Keratinocyte (primary cell): ENCODE data around the gene AEN. TPM values are rescaled to one million over a fixed set of nuclear protein-coding genes. Genes with fewer than 3 reads are reported as not detected.

Source experiments
- DNase-seq: peaks from one replicate; pipeline ENCODE4 v3.0.0-alpha.2; 2011; ENCODE audit warnings: low read depth, missing footprints, low spot score
- FAIRE-seq: peaks from 2 replicates; lab custom pipeline; 2011; peaks lifted over from hg19 to GRCh38; lab: Jason Lieb, UNC
- H2AFZ ChIP-seq: 2 replicates; pipeline ENCODE4 v1.6.0; 2012; ENCODE audit warnings: low read length, control low read depth, inconsistent platforms; ENCODE audit not compliant: control insufficient read depth
- H3K27ac ChIP-seq: 2 replicates; pipeline ENCODE4 v1.5.1; 2011; ENCODE audit warnings: low read length; ENCODE audit not compliant: control insufficient read depth, insufficient read depth
- H3K27me3 ChIP-seq: 3 replicates; pipeline ENCODE4 v1.6.0; 2011; ENCODE audit warnings: low read length; ENCODE audit not compliant: control insufficient read depth, insufficient read depth; ENCODE audit errors: extremely low read depth
- H3K36me3 ChIP-seq, 2 experiments: 2 replicates in 1 of 2; 3 replicates in 1 of 2; pipeline ENCODE4 v1.5.1; 2011; ENCODE audit warnings: low read length in 2 of 2, mild to moderate bottlenecking in 1 of 2; ENCODE audit not compliant: control insufficient read depth in 2 of 2, insufficient read depth in 2 of 2; ENCODE audit errors: extremely low read depth in 1 of 2
- H3K4me1 ChIP-seq: 3 replicates; pipeline ENCODE4 v1.5.1; 2011; ENCODE audit warnings: low read length; ENCODE audit not compliant: control insufficient read depth, insufficient read depth; ENCODE audit errors: extremely low read depth
- H3K4me2 ChIP-seq: 3 replicates; pipeline ENCODE4 v1.6.0; 2011; ENCODE audit warnings: low read depth, low read length; ENCODE audit not compliant: control insufficient read depth, insufficient read depth; ENCODE audit errors: extremely low read depth
- H3K4me3 ChIP-seq, 3 experiments: fragments of 200-600 bp in 1 of 3; sonication (generic) in 1 of 3; 2 replicates in 2 of 3; 3 replicates in 1 of 3; pipeline ENCODE4 v1.5.1; 2011 to 2016; ENCODE audit warnings: low read length in 3 of 3, mild to moderate bottlenecking in 3 of 3, control low read depth in 2 of 3, inconsistent platforms in 1 of 3, low read depth in 1 of 3, mixed read lengths in 1 of 3, mixed run types in 1 of 3, moderate library complexity in 1 of 3; ENCODE audit not compliant: control insufficient read depth in 2 of 3, insufficient read depth in 2 of 3; ENCODE audit errors: extremely low read depth in 1 of 3
- H3K79me2 ChIP-seq: 2 replicates; pipeline ENCODE4 v1.6.0; 2012; ENCODE audit warnings: low read length; ENCODE audit not compliant: control insufficient read depth, insufficient read depth
- H3K9ac ChIP-seq: 3 replicates; pipeline ENCODE4 v1.6.0; 2011; ENCODE audit warnings: low read length; ENCODE audit not compliant: control insufficient read depth, insufficient read depth; ENCODE audit errors: extremely low read depth
- H3K9me1 ChIP-seq: 3 replicates; pipeline ENCODE4 v1.6.0; 2011; ENCODE audit warnings: low read length; ENCODE audit not compliant: control insufficient read depth, insufficient read depth; ENCODE audit errors: extremely low read depth
- H3K9me3 ChIP-seq: 2 replicates; pipeline ENCODE4 v1.5.1; 2012; ENCODE audit warnings: low read depth, low read length; ENCODE audit not compliant: control insufficient read depth
- H4K20me1 ChIP-seq: 3 replicates; pipeline ENCODE4 v1.6.0; 2011; ENCODE audit warnings: low read length; ENCODE audit not compliant: control insufficient read depth, insufficient read depth; ENCODE audit errors: extremely low read depth
- EZH2 ChIP-seq: IDR thresholded peaks from one replicate; pipeline ENCODE4 v1.6.1; 2012; ENCODE audit warnings: inconsistent platforms, mild to moderate bottlenecking, low read length, moderate library complexity
- dilution Hi-C: fragments of 300-500 bp; cut with MboI; formaldehyde crosslinking; loops from one replicate; pipeline ENCODE4 v1.7.0; 2020; ENCODE audit warnings: low sequenced_read_pairs; ENCODE audit not compliant: extremely low pct_ligation_motif_present
- polyA plus RNA-seq, 5 experiments: library from polyadenylated mRNA; depleted of rRNA in 3 of 5; stranded (reverse) in 3 of 5; stranded (forward) in 1 of 5; unstranded in 1 of 5; fragments of >200 nt; gene quantifications; 1 replicate in 1 of 5; 2 replicates in 3 of 5; 3 replicates in 1 of 5; pipeline versions ENCODE4 v1.2.1 to v1.2.3, GENCODE V29; 2011 to 2012; ENCODE audit warnings: missing spikeins in 2 of 5, low read depth in 1 of 5, low replicate concordance in 1 of 5
- TF ChIP-seq, protein P1 (sequence below), 3 experiments: IDR thresholded peaks in 1 of 3; conservative IDR thresholded peaks in 1 of 3; optimal IDR thresholded peaks in 1 of 3; 2 replicates in 2 of 3; 3 replicates in 1 of 3; pipeline versions ENCODE3 to v1.5.1; 2011; ENCODE audit warnings: low read length in 3 of 3, mild to moderate bottlenecking in 3 of 3, moderate library complexity in 2 of 3, control low read depth in 1 of 3, inconsistent platforms in 1 of 3; ENCODE audit not compliant: insufficient read depth in 2 of 3; ENCODE audit errors: extremely low read depth in 1 of 3

AEN gene
- polyA plus RNA-seq, 1 donor (not counting 4 experiments of a cell fraction or from before 2014, with no cell fraction given), result 27.5 TPM

DNA sequence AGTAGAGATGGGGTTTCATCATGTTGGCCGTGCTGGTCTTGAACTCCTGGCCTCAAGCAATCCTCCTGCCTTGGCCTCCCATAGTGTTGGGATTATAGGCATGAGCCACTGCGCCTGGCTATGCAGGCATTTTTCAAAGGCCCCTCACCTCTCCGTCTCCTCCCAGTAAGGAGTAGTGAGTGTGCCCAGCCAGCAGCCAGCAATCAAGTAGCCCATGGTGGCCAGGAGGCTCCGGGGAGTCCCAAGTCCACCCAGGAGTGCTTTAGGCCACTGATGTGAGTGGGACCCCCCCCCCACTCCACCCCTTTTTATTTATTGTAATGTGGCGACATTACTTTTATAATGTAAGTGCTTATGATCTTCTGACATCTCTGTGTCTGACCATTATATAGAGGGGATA, 25.8 kb downstream of the AEN start:
- Histone ChIP-seq H4K20me1 (no peaks in the 10 kb centered on the region), H3K4me3 (no peak overlapping the region), H3K27ac (no peak overlapping the region), H3K4me1 (peaks cover 32% of the 10 kb centered on the region), H3K9me3 (no peaks in the 10 kb centered on the region), H3K27me3 (no peaks in the 10 kb centered on the region), H3K79me2 (no peaks in the 10 kb centered on the region), H3K9me1 (no peaks in the 10 kb centered on the region), H3K9ac (no peak overlapping the region), H2AFZ (no peak overlapping the region), H3K4me2 (no peak overlapping the region), H3K36me3 (no peaks in the 10 kb centered on the region)
- dilution Hi-C loops, result no loop called here
- FAIRE-seq (no peak), DNase-seq (no peak)
- TF ChIP-seq, protein P1, sequence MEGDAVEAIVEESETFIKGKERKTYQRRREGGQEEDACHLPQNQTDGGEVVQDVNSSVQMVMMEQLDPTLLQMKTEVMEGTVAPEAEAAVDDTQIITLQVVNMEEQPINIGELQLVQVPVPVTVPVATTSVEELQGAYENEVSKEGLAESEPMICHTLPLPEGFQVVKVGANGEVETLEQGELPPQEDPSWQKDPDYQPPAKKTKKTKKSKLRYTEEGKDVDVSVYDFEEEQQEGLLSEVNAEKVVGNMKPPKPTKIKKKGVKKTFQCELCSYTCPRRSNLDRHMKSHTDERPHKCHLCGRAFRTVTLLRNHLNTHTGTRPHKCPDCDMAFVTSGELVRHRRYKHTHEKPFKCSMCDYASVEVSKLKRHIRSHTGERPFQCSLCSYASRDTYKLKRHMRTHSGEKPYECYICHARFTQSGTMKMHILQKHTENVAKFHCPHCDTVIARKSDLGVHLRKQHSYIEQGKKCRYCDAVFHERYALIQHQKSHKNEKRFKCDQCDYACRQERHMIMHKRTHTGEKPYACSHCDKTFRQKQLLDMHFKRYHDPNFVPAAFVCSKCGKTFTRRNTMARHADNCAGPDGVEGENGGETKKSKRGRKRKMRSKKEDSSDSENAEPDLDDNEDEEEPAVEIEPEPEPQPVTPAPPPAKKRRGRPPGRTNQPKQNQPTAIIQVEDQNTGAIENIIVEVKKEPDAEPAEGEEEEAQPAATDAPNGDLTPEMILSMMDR (optimal IDR thresholded peaks at IDR 0.05 in 1 of 3, IDR thresholded peaks at IDR 0.05 in 1 of 3, conservative IDR thresholded peaks at IDR 0.05 in 1 of 3; ENCODE audit: extremely low read depth in 1 of 3, insufficient read depth in 2 of 3, low read length in 3 of 3), result no peak

DNA sequence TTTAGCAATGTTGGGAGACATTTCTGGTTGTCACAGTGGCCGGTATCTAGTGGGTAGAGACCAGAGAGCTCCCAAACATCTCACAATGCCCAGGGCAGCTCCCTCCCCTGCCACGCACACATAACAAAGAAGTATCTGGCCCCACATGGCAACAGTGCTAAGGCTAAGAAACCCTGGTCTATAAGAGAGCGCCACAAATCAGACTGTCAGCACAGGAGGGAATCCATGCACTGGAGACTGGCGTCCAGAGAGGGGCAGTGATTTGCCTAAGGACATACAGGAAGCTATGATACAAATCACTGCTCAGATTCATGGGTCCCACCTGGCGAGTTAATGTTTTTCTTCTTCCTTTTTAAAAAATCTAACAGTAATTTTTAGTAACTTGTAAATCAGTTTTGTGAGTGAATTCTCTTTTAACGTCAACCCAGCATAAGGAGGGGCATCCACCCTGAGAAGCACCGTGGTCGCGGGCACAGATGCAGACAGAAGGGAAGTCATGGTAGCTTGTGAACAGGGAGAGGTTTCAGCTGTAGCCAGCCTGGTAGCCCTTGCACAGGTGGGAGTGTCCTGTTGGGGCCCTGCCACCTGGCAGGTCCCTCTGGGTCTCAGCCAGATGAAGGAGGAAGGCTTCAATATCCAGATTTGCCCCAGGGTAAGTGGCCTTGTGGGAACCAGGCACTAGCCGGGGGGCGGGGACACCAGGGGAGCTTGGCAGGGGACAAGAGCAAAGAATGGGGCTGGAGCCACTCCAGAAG, 26.4 kb downstream of the AEN start:
- Histone ChIP-seq H3K36me3 (no peaks in the 10 kb centered on the region), H3K4me2 (no peak overlapping the region), H3K27me3 (no peaks in the 10 kb centered on the region), H2AFZ (no peak overlapping the region), H3K9ac (no peak overlapping the region), H3K4me1 (peaks cover 32% of the 10 kb centered on the region), H3K9me1 (no peaks in the 10 kb centered on the region), H3K27ac (no peak overlapping the region), H3K9me3 (no peaks in the 10 kb centered on the region), H3K4me3 (no peak overlapping the region), H4K20me1 (no peaks in the 10 kb centered on the region), H3K79me2 (no peaks in the 10 kb centered on the region)
- TF ChIP-seq EZH2, result no peak
- TF ChIP-seq, protein P1 (optimal IDR thresholded peaks at IDR 0.05 in 1 of 3, IDR thresholded peaks at IDR 0.05 in 1 of 3, conservative IDR thresholded peaks at IDR 0.05 in 1 of 3; ENCODE audit: extremely low read depth in 1 of 3, insufficient read depth in 2 of 3, low read length in 3 of 3), result no peak
- DNase-seq (no peak), FAIRE-seq (no peak)
- dilution Hi-C loops, result no loop called here
